SK-N-SH (cell line): Measurements from ENCODE around the gene SDK1.

Experiments used
- EP300 ChIP-seq, 2 experiments: IDR thresholded peaks; 2 replicates each; pipeline versions ENCODE4 v1.4.0 to v1.6.1; 2012; ENCODE audit warnings: borderline replicate concordance in 1 of 2, low read depth in 1 of 2, low read length in 1 of 2
- FOSL2 ChIP-seq: IDR thresholded peaks from 2 replicates; pipeline ENCODE4 v1.4.0; 2012; ENCODE audit warnings: low read depth, mild to moderate bottlenecking, moderate library complexity, borderline replicate concordance
- TEAD4 ChIP-seq: IDR thresholded peaks from 2 replicates; pipeline ENCODE4 v1.4.0; 2012; ENCODE audit warnings: mild to moderate bottlenecking, borderline replicate concordance; ENCODE audit not compliant: insufficient read depth
- USF1 ChIP-seq: IDR thresholded peaks from 2 replicates; pipeline ENCODE4 v1.4.0; 2012; ENCODE audit warnings: low read depth, borderline replicate concordance
- TF ChIP-seq, protein P1 (sequence below): fragments of 200-600 bp; sonication (generic); IDR thresholded peaks from 2 replicates; pipeline ENCODE4 v1.6.1; 2017; ENCODE audit warnings: antibody characterized with exemption, mild to moderate bottlenecking, moderate library complexity
- TF ChIP-seq, protein P2 (sequence below): fragments of 150-350 bp; IDR thresholded peaks from 2 replicates; pipeline ENCODE4 v1.6.1; 2017; ENCODE audit warnings: antibody characterized with exemption, low read length, low read depth, borderline replicate concordance
- TF ChIP-seq, protein P3 (sequence below): IDR thresholded peaks from 2 replicates; pipeline ENCODE4 v1.6.1; 2012; ENCODE audit warnings: mild to moderate bottlenecking, low read depth, low read length, moderate library complexity
- TF ChIP-seq, protein P4 (sequence below): IDR thresholded peaks from 2 replicates; pipeline ENCODE4 v1.4.0; 2012; ENCODE audit warnings: low read depth

DNA sequence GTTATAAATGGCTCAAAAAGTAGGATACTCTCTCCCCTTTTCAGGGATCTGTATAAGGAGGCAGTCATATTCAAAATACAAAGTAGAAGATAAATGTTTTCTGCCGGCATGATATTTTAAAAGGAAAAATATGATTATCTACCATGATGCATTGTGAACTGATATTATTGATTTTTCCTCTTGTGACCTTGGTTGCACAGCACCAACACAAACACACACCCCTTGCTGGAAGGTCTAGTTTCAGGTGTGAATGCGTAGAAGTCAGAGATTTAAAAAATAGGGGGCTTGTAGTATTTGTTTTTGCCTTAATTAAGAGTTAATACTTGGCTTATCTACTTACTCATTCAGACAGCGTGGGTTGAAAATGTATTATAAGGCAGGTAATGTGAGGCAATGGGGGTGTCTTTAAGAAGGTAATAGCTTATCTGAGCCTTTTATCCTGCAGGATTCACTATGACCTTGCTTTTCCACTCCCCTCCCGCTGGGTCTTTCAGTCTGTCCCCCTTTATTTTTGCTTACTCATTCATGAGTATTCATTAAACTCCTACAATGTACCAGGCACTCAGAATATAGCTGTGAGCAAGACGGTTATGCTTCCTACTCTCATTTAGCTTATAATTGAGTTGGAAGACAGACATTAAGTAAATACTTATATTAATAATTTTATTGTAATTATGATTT, 390.6 kb downstream of the SDK1 start:
- TF ChIP-seq FOSL2 (no peak), TEAD4 (no peak), USF1 (no peak), EP300 (IDR thresholded peaks at IDR 0.05; ENCODE audit: borderline replicate concordance in 1 of 2, low read depth in 1 of 2, low read length in 1 of 2) (no peak)
- TF ChIP-seq, protein P1, sequence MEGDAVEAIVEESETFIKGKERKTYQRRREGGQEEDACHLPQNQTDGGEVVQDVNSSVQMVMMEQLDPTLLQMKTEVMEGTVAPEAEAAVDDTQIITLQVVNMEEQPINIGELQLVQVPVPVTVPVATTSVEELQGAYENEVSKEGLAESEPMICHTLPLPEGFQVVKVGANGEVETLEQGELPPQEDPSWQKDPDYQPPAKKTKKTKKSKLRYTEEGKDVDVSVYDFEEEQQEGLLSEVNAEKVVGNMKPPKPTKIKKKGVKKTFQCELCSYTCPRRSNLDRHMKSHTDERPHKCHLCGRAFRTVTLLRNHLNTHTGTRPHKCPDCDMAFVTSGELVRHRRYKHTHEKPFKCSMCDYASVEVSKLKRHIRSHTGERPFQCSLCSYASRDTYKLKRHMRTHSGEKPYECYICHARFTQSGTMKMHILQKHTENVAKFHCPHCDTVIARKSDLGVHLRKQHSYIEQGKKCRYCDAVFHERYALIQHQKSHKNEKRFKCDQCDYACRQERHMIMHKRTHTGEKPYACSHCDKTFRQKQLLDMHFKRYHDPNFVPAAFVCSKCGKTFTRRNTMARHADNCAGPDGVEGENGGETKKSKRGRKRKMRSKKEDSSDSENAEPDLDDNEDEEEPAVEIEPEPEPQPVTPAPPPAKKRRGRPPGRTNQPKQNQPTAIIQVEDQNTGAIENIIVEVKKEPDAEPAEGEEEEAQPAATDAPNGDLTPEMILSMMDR = no peak
- TF ChIP-seq, protein P2, sequence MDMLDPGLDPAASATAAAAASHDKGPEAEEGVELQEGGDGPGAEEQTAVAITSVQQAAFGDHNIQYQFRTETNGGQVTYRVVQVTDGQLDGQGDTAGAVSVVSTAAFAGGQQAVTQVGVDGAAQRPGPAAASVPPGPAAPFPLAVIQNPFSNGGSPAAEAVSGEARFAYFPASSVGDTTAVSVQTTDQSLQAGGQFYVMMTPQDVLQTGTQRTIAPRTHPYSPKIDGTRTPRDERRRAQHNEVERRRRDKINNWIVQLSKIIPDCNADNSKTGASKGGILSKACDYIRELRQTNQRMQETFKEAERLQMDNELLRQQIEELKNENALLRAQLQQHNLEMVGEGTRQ = no peak
- TF ChIP-seq, protein P3, sequence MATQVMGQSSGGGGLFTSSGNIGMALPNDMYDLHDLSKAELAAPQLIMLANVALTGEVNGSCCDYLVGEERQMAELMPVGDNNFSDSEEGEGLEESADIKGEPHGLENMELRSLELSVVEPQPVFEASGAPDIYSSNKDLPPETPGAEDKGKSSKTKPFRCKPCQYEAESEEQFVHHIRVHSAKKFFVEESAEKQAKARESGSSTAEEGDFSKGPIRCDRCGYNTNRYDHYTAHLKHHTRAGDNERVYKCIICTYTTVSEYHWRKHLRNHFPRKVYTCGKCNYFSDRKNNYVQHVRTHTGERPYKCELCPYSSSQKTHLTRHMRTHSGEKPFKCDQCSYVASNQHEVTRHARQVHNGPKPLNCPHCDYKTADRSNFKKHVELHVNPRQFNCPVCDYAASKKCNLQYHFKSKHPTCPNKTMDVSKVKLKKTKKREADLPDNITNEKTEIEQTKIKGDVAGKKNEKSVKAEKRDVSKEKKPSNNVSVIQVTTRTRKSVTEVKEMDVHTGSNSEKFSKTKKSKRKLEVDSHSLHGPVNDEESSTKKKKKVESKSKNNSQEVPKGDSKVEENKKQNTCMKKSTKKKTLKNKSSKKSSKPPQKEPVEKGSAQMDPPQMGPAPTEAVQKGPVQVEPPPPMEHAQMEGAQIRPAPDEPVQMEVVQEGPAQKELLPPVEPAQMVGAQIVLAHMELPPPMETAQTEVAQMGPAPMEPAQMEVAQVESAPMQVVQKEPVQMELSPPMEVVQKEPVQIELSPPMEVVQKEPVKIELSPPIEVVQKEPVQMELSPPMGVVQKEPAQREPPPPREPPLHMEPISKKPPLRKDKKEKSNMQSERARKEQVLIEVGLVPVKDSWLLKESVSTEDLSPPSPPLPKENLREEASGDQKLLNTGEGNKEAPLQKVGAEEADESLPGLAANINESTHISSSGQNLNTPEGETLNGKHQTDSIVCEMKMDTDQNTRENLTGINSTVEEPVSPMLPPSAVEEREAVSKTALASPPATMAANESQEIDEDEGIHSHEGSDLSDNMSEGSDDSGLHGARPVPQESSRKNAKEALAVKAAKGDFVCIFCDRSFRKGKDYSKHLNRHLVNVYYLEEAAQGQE = no peak
- TF ChIP-seq, protein P4, sequence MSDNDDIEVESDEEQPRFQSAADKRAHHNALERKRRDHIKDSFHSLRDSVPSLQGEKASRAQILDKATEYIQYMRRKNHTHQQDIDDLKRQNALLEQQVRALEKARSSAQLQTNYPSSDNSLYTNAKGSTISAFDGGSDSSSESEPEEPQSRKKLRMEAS = no peak
